ENCODE measurements around the gene RNF157. TPM values are rescaled to one million over a fixed set of nuclear protein-coding genes. Genes with fewer than 3 reads are reported as not detected.

The RNF157 gene
- total and polyA plus RNA-seq, 9 of the 15 experiments (the other 6 are each of a cell fraction or from before 2014, with no cell fraction given), result 8.1 to 31.7 (median 20.8) TPM

DNA sequence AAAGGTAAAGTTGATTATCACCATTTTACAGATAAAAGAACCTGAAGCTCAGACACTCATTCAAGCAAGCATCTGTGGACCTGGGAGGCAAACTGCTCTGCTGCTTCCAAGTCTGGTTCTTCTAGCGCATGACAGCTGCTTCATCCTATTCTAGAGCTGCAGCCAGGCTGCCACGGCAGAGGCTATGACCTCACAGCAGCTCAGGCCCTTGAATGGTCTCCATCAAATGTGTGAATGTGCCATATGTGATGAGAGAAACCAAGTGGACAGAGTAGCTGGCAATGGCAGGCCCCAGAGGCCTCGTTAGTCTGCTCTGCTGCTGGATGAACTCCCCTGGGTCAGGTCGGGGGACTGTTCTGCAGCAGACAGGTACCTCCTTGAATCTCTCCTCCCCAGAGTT is 68.6 kb downstream of the RNF157 start:
- H3K79me2 ChIP-seq (ENCODE audit: control insufficient read depth, insufficient read depth, low read length), result no peaks in the 10 kb centered on the region
- CTCF ChIA-PET (ENCODE audit: low intra/inter-chr PET ratio), result no interaction called here
- ATAC-seq, result no peak
- no peaks in the 10 kb centered on the region for H3K27me3 ChIP-seq (ENCODE audit: control insufficient read depth in 2 of 2, insufficient read depth in 2 of 2, low read length in 2 of 2)
- H3K9ac ChIP-seq (ENCODE audit: insufficient read depth in 1 of 2, low read depth in 2 of 2, low read length in 2 of 2), result no peak overlapping the region
- WGBS (ENCODE audit: insufficient coverage, low coverage, missing lambda C conversion rate), result 73% methylated on average over 4 of the region's 4 CpGs
- TF ChIP-seq TAF1 (IDR thresholded peaks at IDR 0.05; ENCODE audit: control insufficient read depth, extremely low read depth, insufficient read depth, low read length, severe bottlenecking), result no peak
- TF ChIP-seq CTBP1 (IDR thresholded peaks at IDR 0.05; ENCODE audit: borderline replicate concordance), result no peak
- no peak for TF ChIP-seq SETDB1 (IDR thresholded peaks at IDR 0.05; ENCODE audit: low read length)
- no peak for TF ChIP-seq RBM39 (optimal IDR thresholded peaks at IDR 0.05; ENCODE audit: low read depth, low read length)
- no peak for TF ChIP-seq FOXP1 (CRISPR knock-in tag; IDR thresholded peaks at IDR 0.05)
- no peak for TF ChIP-seq ZNF561 (CRISPR knock-in tag; conservative IDR thresholded peaks at IDR 0.05)
- no peak for TF ChIP-seq XRCC5 (IDR thresholded peaks at IDR 0.05; ENCODE audit: low read depth, low read length)
- TF ChIP-seq SRF (CRISPR knock-in tag; IDR thresholded peaks at IDR 0.05), result no peak
- TF ChIP-seq SOX6 (IDR thresholded peaks at IDR 0.05), result no peak
- no peak for TF ChIP-seq ARID2 (IDR thresholded peaks at IDR 0.05)
- no peak for TF ChIP-seq CREB5 (CRISPR knock-in tag; IDR thresholded peaks at IDR 0.05)
- no peak for DNase-seq (ENCODE audit: extremely low read depth in 1 of 4, low spot score in 3 of 4)
- no peak for FAIRE-seq
- H3K4me2 ChIP-seq (ENCODE audit: insufficient read depth, low read length), result no peak overlapping the region
- POLR2A ChIA-PET, result interaction anchor here (1.2 kb wide), 1 partner anchor 11 kb away, joined by 4 read pairs; no protein-coding TSS in a partner anchor
- no peaks in the 10 kb centered on the region for H3K9me3 ChIP-seq (replicated peaks; ENCODE audit: control insufficient read depth, insufficient read depth, low read depth, low read length)
- intact Hi-C loops (cut with micrococcal nuclease) (no loop called here), in situ Hi-C loops (cut with MboI) (no loop called here)
- no peak overlapping the region for H3K4me3 ChIP-seq
- H3K9me1 ChIP-seq (ENCODE audit: control insufficient read depth, insufficient read depth, low read length), result no peaks in the 10 kb centered on the region
- no peak overlapping the region for H3K27ac ChIP-seq (ENCODE audit: extremely low read depth, low read depth, low read length)
- H3K4me1 ChIP-seq (replicated peaks in 1 of 2; ENCODE audit: control insufficient read depth in 2 of 2, insufficient read depth in 2 of 2, low read length in 2 of 2), result peaks cover 0 to 4% of the 10 kb centered on the region in 2 experiments; a peak in 2 of 5 replicates
- H2AFZ ChIP-seq (ENCODE audit: low read depth, low read length), result no peak overlapping the region
- BruUV-seq (replicated peaks), result no TSS peak
- peaks cover 25% of the 10 kb centered on the region; the same call in 1 of the 3 replicates for H3K36me3 ChIP-seq (ENCODE audit: control insufficient read depth, insufficient read depth, low read length)
- H4K20me1 ChIP-seq (replicated peaks; ENCODE audit: control insufficient read depth, insufficient read depth, low read length), result no peaks in the 10 kb centered on the region
